ENCODE measurements around the gene CRELD1. TPM values are rescaled to one million over a fixed set of nuclear protein-coding genes. Genes with fewer than 3 reads are reported as not detected.

Gene CRELD1
- total RNA-seq, 2 donors from 2014 or later = 22.8 to 29.7 TPM

DNA sequence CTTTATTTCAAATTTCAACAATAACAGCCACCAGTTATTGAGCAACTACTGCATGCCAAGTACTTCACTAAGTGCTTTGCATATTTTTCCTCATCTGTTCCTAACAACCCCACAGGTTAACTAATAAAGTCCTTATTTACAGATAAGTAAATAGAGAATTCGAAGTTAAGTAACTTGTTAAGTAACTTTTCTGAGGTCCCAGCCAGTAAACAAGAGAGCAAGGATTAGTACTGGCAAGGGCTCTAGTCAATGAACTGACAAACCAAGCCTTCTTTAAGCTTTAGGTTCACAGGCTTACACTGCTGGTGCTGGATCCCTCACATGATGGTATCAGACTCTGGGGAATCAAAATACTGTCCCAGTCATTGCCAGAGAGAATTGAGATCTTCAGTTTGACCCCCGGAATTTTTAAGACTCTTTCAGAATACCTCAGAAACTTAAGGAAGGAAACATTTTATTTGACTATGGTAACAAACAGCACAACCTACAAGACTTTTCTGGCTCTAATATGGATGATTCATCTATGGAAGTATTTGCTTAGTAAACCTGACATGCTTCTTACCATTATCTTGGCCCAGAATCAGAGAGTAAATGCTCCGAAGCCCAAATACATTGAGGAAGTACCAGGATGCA lies 36.5 kb downstream of the CRELD1 start:
- Mint-ChIP-seq H3K9me3 (no peaks in the 10 kb centered on the region), H3K27me3 (no peaks in the 10 kb centered on the region), H3K4me1 (ENCODE audit: low read depth in 2 of 2) (no peaks in the 10 kb centered on the region), H3K27ac (no peak overlapping the region), H3K36me3 (peaks cover 35% of the 10 kb centered on the region), H3K4me3 (no peak overlapping the region)
- ATAC-seq (no peak), DNase-seq (ENCODE audit: low spot score) (no peak)

DNA sequence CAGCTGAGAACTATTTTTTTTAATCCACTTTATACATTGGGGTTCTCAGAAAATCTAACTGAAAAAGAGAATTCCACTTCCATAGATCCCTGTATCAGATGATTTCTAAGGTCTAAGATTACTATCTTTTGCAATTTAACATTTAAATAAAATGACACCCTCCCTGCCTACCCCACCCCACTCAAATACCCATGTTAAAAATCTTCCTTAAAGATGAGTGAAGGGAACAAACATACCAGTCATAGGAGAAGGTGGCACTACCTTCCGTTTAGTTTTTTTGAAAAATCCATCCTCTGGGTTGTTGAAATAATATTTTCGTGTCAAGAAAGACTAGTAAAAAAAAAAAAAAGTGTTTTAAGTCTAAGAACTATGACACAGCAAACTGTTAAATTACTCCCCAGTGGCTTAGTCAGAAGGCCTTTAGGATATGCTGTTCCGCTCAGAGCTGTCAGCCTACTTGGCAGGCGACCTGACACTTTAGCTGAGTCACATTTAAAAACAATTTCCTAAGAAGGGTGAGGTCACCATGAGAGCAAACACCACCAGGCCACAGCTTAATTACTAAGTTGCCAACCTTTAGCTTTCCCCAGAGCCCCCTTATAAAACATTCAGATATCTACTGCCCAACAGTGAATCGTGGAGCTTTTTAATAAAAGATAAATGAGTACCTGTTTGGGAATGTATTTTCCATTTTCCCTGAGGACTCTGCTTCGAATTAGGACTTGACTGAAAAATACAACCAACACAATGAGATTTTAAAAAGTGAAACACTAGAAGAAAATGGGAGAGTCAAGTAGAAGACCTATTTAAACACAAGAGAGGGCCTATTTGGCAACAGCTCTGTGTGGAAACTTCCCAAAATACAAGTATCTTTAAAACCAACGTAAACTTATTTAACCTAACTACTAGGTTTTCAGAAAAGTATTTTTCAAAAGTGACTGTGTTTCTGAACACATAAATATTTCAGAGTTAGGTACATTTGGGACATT lies 43.4 kb downstream of the CRELD1 start:
- ATAC-seq (peak; percentile 98), DNase-seq (ENCODE audit: low spot score) (peak; percentile 78)
- H3K9me3 Mint-ChIP-seq = no peaks in the 10 kb centered on the region
- H3K27ac Mint-ChIP-seq = peak overlapping the region; percentile 97 to 99
- H3K4me3 Mint-ChIP-seq = peak overlapping the region; percentile 73
- H3K36me3 Mint-ChIP-seq = peaks cover 26% of the 10 kb centered on the region
- H3K4me1 Mint-ChIP-seq (ENCODE audit: low read depth in 2 of 2) = peaks cover 26% of the 10 kb centered on the region in 2 donors
- no peaks in the 10 kb centered on the region for H3K27me3 Mint-ChIP-seq

DNA sequence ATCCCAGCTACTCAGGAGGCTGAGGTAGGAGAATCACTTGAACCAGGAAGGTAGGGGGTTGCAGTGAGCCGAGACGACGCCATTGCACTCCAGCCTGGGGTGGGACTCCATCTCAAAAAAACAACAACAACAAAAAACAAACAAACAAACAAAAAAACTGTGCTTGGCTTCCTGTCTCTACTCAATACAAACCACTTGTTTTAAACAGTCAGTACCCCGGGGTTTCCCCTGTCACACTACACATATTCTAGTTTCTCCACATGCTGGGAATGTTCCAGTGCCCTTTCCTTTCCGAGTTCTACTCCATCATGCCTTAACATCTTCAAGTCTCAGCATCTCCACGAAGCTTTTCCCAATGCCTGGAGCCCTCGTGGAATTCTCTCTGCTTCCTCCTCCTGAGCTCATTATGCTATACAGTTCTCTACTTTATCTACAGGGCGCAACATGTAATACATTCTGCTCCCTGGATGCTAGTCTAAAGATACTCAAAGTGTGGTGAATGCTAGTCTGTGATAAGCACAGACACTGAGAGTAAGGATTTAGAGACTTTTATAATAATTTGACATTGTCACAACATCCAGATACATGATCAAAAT lies 45.2 kb downstream of the CRELD1 start:
- DNase-seq (ENCODE audit: low spot score) (no peak), ATAC-seq (no peak)
- Mint-ChIP-seq H3K4me1 (ENCODE audit: low read depth in 2 of 2) (peaks cover 29 to 34% of the 10 kb centered on the region in 2 donors), H3K9me3 (no peaks in the 10 kb centered on the region), H3K27me3 (no peaks in the 10 kb centered on the region), H3K27ac (peak overlapping the region; percentile 97 to 99), H3K36me3 (peaks cover 26% of the 10 kb centered on the region), H3K4me3 (peak overlapping the region; percentile 68)

DNA sequence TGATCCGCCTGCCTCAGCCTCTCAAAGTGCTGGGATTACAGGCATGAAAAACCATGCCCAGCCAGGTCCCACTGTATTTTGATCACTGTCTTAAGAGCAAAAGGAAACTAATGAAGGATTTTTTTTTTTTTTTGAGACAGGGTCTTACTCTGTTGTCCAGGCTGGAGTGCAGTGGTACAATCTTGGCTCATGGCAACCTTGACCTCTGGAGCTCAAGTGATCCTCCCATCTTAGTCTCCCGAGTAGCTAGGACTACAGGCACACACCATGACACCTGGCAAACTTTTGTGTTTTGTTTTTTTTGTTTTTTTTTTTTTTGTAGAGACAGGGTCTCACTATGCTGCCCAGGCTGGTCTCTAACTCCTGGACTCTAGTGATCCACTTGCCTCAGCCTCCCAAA lies 46.6 kb downstream of the CRELD1 start:
- no peak for DNase-seq (ENCODE audit: low spot score)
- no peak for ATAC-seq
- H3K27ac Mint-ChIP-seq = peak overlapping the region in 1 of 2 donors; percentile 97
- H3K4me1 Mint-ChIP-seq (ENCODE audit: low read depth in 2 of 2) = peaks cover 29 to 34% of the 10 kb centered on the region in 2 donors
- H3K4me3 Mint-ChIP-seq = no peak overlapping the region
- H3K36me3 Mint-ChIP-seq = peaks cover 23% of the 10 kb centered on the region
- no peaks in the 10 kb centered on the region for H3K27me3 Mint-ChIP-seq
- no peaks in the 10 kb centered on the region for H3K9me3 Mint-ChIP-seq

DNA sequence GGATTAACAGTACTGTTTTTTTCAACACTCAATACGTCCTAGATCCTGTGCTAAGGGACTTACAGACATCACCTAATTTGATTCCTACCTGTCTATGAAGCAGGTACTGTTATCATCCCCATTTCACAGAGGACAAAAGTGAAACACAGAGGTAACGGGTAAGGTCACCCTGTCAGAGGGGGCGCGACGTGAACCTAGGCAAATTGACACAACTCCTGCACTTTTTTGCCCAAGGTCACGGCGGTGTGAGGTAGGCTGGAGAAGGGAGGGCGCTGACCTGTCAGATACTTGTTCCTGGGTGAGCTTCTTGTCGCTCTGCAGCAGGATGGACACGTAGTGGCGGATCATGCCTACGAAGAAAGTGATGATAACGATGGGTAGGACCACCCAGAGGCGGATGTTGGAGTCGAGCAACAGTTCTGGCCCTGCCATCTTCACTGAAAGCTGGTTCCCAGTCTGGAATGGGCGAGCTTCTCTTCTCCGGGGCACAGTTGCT lies 52.6 kb downstream of the CRELD1 start:
- peak overlapping the region; percentile 97 to 99 for H3K27ac Mint-ChIP-seq
- ATAC-seq (peak; percentile 74 to 76), DNase-seq (ENCODE audit: low spot score) (no peak)
- peaks cover 4% of the 10 kb centered on the region for H3K36me3 Mint-ChIP-seq
- H3K4me3 Mint-ChIP-seq = peak overlapping the region; percentile 99
- H3K27me3 Mint-ChIP-seq = no peaks in the 10 kb centered on the region
- H3K4me1 Mint-ChIP-seq (ENCODE audit: low read depth in 2 of 2) = peaks cover 10 to 17% of the 10 kb centered on the region in 2 donors
- H3K9me3 Mint-ChIP-seq = no peaks in the 10 kb centered on the region

DNA sequence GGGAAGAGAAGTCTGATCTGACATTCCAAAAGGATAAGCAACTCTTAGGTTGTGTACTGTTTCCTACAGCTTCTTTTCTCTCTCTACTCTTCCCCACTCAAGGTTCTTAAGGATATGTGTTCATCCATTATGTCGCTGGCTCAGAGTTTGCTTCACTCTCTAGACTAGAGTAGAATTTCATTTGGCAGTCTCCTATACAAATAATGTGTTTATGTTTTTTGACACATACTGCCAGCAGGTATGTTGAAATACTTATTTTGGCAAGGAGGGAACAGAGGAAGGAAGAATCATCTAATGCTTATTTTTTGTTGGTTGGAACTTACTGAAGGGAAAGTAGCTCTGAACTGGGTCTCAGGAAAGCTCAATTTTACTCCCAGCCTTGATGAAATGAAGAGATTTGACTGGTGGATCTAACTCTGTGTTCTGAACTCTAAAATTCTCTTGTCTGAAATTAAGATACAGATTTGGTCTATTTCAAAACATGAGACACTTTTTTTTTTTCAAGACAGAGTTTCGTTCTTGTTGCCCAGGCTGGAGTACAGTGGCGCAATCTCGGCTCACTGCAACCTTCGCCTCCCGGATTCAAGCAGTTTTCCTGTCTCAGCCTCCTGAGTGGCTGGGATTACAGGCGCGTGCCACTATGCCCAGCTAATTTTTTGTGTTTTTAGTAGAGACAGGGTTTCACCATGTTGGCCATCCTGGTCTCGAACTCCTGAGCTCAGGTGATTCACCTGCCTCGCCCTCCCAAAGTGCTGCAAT lies 60.6 kb downstream of the CRELD1 start:
- H3K36me3 Mint-ChIP-seq = peaks cover 4% of the 10 kb centered on the region
- no peak for ATAC-seq

More for the DNA sequence above, 60.6 kb downstream of the CRELD1 start:
- Mint-ChIP-seq H3K27me3 (no peaks in the 10 kb centered on the region), H3K4me3 (no peak overlapping the region), H3K4me1 (ENCODE audit: low read depth in 2 of 2) (no peaks in the 10 kb centered on the region), H3K27ac (no peak overlapping the region), H3K9me3 (no peaks in the 10 kb centered on the region)
- no peak for DNase-seq (ENCODE audit: low spot score)

Other genes with a start within 250 kb of the CRELD1 start
- gene CPNE9, start 230.0 kb upstream of the CRELD1 start, total RNA-seq = under 1 TPM in 1 of 2 donors, not detected in 1; 0.29 TPM
- gene BRPF1, start 202.1 kb upstream of the CRELD1 start, total RNA-seq = 10 to 100 TPM; 51.9 to 62.3 TPM
- 10 to 100 TPM; 35.9 to 42.5 TPM for gene OGG1, start 183.9 kb upstream of the CRELD1 start, total RNA-seq
- gene CAMK1, start 163.9 kb upstream of the CRELD1 start, total RNA-seq = 10 to 100 TPM; 19.8 to 24.4 TPM
- 10 to 100 TPM; 58.3 to 65.6 TPM for gene TADA3, start 141.4 kb upstream of the CRELD1 start, total RNA-seq
- gene ARPC4, start 140.8 kb upstream of the CRELD1 start, total RNA-seq = 100 to 1,000 TPM; 323 to 381 TPM
- gene TTLL3, start 123.6 kb upstream of the CRELD1 start, total RNA-seq = 10 to 100 TPM; 50.0 to 91.3 TPM
- 10 to 100 TPM; 43.1 to 71.2 TPM for gene RPUSD3, start 89.8 kb upstream of the CRELD1 start, total RNA-seq
- not detected for gene CIDEC, start 53.6 kb upstream of the CRELD1 start, total RNA-seq
- 10 to 100 TPM; 31.8 to 42.8 TPM for gene JAGN1, start 43.2 kb upstream of the CRELD1 start, total RNA-seq
- gene IL17RE, start 31.0 kb upstream of the CRELD1 start, total RNA-seq = 1 to 10 TPM in 1 of 2 donors, under 1 TPM in 1; 0.48 to 1.9 TPM
- under 1 TPM; 0.57 to 0.92 TPM for gene IL17RC, start 16.7 kb upstream of the CRELD1 start, total RNA-seq
- gene PRRT3, start 18.6 kb downstream of the CRELD1 start, total RNA-seq = 10 to 100 TPM; 13.4 to 13.7 TPM
- gene EMC3, start 53.0 kb downstream of the CRELD1 start, total RNA-seq = 10 to 100 TPM; 62.5 to 65.8 TPM
- gene FANCD2, start 92.6 kb downstream of the CRELD1 start, total RNA-seq = 100 to 1,000 TPM in 1 of 2 donors, 10 to 100 TPM in 1; 35.0 to 110 TPM
- not detected for gene FANCD2OS, start 174.4 kb downstream of the CRELD1 start, total RNA-seq
- gene BRK1, start 181.8 kb downstream of the CRELD1 start, total RNA-seq = 100 to 1,000 TPM in 1 of 2 donors, 10 to 100 TPM in 1; 86.8 to 132 TPM
- gene VHL, start 207.9 kb downstream of the CRELD1 start, total RNA-seq = 10 to 100 TPM; 66.8 to 77.5 TPM
- 10 to 100 TPM; 35.1 to 78.4 TPM for gene IRAK2, start 231.1 kb downstream of the CRELD1 start, total RNA-seq

Data from natural killer cell treated with Interleukin-12 subunit alpha and Interleukin-12 subunit beta and Interleukin-15 and Interleukin-18, amount 100 ng/mL, for 72 hours (primary cell).